ENCODE measurements around the gene PITRM1.
"Not testable (repeated sequence)": the region's sequence is repeated elsewhere in the genome, so short reads cannot be mapped to it uniquely, and the experiment has no call there.

DNA sequence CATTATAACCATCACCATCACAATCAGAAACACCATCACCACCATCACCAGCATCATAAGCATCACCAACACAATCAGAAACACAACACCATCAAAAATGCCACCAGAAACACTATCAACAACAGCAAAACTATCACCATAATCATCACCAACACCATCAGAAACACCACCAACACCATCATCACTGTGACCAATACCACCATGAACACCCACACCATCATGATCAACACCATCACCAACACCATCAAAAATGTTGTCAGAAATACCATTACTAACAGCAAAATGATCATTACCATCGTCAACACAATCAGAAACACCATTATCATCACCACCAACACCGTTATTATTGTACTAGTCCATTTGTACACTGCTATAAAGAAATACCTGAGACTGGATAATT is 49.0 kb upstream of the PITRM1 start:
- not testable (repeated sequence) for TF ChIP-seq EP300 (IDR thresholded peaks at IDR 0.05)
- TF ChIP-seq, protein P1, sequence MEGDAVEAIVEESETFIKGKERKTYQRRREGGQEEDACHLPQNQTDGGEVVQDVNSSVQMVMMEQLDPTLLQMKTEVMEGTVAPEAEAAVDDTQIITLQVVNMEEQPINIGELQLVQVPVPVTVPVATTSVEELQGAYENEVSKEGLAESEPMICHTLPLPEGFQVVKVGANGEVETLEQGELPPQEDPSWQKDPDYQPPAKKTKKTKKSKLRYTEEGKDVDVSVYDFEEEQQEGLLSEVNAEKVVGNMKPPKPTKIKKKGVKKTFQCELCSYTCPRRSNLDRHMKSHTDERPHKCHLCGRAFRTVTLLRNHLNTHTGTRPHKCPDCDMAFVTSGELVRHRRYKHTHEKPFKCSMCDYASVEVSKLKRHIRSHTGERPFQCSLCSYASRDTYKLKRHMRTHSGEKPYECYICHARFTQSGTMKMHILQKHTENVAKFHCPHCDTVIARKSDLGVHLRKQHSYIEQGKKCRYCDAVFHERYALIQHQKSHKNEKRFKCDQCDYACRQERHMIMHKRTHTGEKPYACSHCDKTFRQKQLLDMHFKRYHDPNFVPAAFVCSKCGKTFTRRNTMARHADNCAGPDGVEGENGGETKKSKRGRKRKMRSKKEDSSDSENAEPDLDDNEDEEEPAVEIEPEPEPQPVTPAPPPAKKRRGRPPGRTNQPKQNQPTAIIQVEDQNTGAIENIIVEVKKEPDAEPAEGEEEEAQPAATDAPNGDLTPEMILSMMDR (IDR thresholded peaks at IDR 0.05): not testable (repeated sequence)
